Measurements from ENCODE around the gene CFAP73. TPM values are rescaled to one million over a fixed set of nuclear protein-coding genes. Genes with fewer than 3 reads are reported as not detected.

CFAP73 gene
- total RNA-seq, 2 donors from 2014 or later, result not detected

DNA sequence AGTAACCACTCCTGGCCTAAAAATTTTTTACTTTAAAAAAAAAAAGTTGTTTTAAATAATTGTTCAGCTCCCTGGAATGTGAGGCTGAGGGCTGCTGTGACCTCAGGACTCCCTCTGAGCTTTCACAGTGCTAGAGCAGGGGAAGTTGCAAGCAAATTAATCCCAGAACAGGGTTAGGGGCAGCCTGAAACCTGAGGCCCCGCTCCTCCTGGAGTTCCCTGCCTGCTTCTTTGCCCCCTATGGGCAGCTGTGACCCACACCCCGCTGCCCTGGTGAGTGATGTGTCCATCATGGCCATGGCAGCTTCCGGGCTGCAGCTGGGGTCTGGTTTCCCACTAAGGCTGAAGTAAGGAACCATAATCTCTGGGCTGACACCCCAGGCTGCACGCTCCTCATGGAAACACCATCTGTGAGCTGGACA, 45.5 kb downstream of the CFAP73 start:
- H3K4me1 ChIP-seq (ENCODE audit: control insufficient read depth in 1 of 2, low read depth in 2 of 2), result peaks cover 15 to 31% of the 10 kb centered on the region in 2 donors
- H3K4me3 ChIP-seq, result no peak overlapping the region
- TF ChIP-seq, protein P1, sequence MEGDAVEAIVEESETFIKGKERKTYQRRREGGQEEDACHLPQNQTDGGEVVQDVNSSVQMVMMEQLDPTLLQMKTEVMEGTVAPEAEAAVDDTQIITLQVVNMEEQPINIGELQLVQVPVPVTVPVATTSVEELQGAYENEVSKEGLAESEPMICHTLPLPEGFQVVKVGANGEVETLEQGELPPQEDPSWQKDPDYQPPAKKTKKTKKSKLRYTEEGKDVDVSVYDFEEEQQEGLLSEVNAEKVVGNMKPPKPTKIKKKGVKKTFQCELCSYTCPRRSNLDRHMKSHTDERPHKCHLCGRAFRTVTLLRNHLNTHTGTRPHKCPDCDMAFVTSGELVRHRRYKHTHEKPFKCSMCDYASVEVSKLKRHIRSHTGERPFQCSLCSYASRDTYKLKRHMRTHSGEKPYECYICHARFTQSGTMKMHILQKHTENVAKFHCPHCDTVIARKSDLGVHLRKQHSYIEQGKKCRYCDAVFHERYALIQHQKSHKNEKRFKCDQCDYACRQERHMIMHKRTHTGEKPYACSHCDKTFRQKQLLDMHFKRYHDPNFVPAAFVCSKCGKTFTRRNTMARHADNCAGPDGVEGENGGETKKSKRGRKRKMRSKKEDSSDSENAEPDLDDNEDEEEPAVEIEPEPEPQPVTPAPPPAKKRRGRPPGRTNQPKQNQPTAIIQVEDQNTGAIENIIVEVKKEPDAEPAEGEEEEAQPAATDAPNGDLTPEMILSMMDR (IDR thresholded peaks at IDR 0.05), result no peak
- H3K36me3 ChIP-seq, result peaks cover 8% of the 10 kb centered on the region
- no peak for DNase-seq (ENCODE audit: low spot score)
- peak overlapping the region; percentile 69 to 73 for H3K27ac ChIP-seq
- H3K9me3 ChIP-seq, result no peaks in the 10 kb centered on the region
- no peaks in the 10 kb centered on the region for H3K27me3 ChIP-seq (replicated peaks; ENCODE audit: insufficient read depth)
- ATAC-seq (ENCODE audit: insufficient number of reproducible peaks, low FRiP score, low read depth), result no peak

GRCh38 chr12:113195598-113195997, 46.1 kb downstream of the CFAP73 start:
- peak overlapping the region; percentile 69 to 73 for H3K27ac ChIP-seq
- peaks cover 8% of the 10 kb centered on the region for H3K36me3 ChIP-seq
- ATAC-seq (ENCODE audit: insufficient number of reproducible peaks, low FRiP score, low read depth) (no peak), DNase-seq (ENCODE audit: low spot score) (no peak)
- peaks cover 15 to 31% of the 10 kb centered on the region in 2 donors for H3K4me1 ChIP-seq (ENCODE audit: control insufficient read depth in 1 of 2, low read depth in 2 of 2)
- no peaks in the 10 kb centered on the region for H3K9me3 ChIP-seq
- TF ChIP-seq, protein P1 (IDR thresholded peaks at IDR 0.05), result no peak
- no peak overlapping the region for H3K4me3 ChIP-seq
- no peaks in the 10 kb centered on the region for H3K27me3 ChIP-seq (replicated peaks; ENCODE audit: insufficient read depth)

GRCh38 chr12:113196582-113196981, 47.1 kb downstream of the CFAP73 start:
- ATAC-seq (ENCODE audit: insufficient number of reproducible peaks, low FRiP score, low read depth), result no peak
- Histone ChIP-seq H3K4me1 (ENCODE audit: control insufficient read depth in 1 of 2, low read depth in 2 of 2) (peaks cover 15 to 31% of the 10 kb centered on the region in 2 donors), H3K27ac (peak overlapping the region; percentile 20 to 73), H3K36me3 (peaks cover 4% of the 10 kb centered on the region), H3K4me3 (no peak overlapping the region), H3K27me3 (replicated peaks; ENCODE audit: insufficient read depth) (no peaks in the 10 kb centered on the region), H3K9me3 (no peaks in the 10 kb centered on the region)
- TF ChIP-seq, protein P1 (IDR thresholded peaks at IDR 0.05), result no peak
- DNase-seq (ENCODE audit: low spot score), result no peak

GRCh38 chr12:113196990-113197389, 47.5 kb downstream of the CFAP73 start:
- Histone ChIP-seq H3K4me1 (ENCODE audit: control insufficient read depth in 1 of 2, low read depth in 2 of 2) (peaks cover 15 to 31% of the 10 kb centered on the region in 2 donors), H3K36me3 (peaks cover under 1% of the 10 kb centered on the region), H3K27me3 (replicated peaks; ENCODE audit: insufficient read depth) (no peaks in the 10 kb centered on the region), H3K9me3 (no peaks in the 10 kb centered on the region), H3K4me3 (no peak overlapping the region), H3K27ac (peak overlapping the region; percentile 20 to 73)
- ATAC-seq (ENCODE audit: insufficient number of reproducible peaks, low FRiP score, low read depth), result peak; percentile 61
- TF ChIP-seq, protein P1 (IDR thresholded peaks at IDR 0.05), result peak; percentile 53
- DNase-seq (ENCODE audit: low spot score), result no peak

- Histone ChIP-seq H3K27ac (no peak overlapping the region), H3K36me3 (no peaks in the 10 kb centered on the region), H3K4me1 (ENCODE audit: control insufficient read depth in 1 of 2, low read depth in 2 of 2) (peaks cover 15 to 30% of the 10 kb centered on the region in 2 donors), H3K9me3 (no peaks in the 10 kb centered on the region), H3K27me3 (replicated peaks; ENCODE audit: insufficient read depth) (no peaks in the 10 kb centered on the region), H3K4me3 (no peak overlapping the region)
- ATAC-seq (ENCODE audit: insufficient number of reproducible peaks, low FRiP score, low read depth), result no peak
- DNase-seq (ENCODE audit: low spot score), result no peak
- TF ChIP-seq, protein P1 (IDR thresholded peaks at IDR 0.05), result no peak
Measured at GRCh38 chr12:113197518-113198077, 48.1 kb downstream of the CFAP73 start.

Data from thoracic aorta (tissue), 2 donors.